ENCODE data around the gene PANX1. TPM values are rescaled to one million over a fixed set of nuclear protein-coding genes. Genes with fewer than 3 reads are reported as not detected.

PANX1 gene
- total RNA-seq, 2 experiments from 2014 or later, result 11.3 to 16.5 TPM

DNA sequence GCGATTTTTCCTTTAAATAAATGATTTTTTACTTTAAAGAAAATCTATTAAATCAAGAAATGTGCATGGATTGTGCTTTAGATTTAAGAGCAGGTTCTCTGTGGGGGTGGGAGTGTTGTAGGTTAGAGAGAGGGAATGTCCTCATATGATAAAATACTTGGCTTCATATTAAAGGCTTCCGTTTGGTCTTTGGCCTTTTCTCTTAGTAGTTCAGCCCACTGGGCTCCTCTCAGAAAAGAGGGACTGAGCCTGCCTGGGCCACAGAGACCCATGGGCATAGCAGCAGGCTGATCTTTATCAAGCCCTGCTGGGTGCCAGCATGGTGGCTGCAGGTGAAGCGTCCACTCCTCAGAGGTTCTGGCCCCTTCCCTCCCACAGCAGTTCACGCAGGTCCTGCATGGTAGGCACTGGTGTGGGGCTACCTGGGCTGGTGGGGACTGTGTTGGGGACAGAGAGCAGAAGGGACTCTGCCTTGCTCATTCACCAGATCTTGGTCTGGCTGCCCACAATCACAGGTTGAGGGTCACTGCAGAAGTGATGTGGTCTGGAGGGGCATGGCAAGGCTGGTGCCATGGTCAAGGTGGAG is 4.3 kb downstream of the PANX1 start:
- Histone ChIP-seq H3K9me3 (ENCODE audit: low read length) (no peaks in the 10 kb centered on the region), H3K9me2 (ENCODE audit: insufficient read depth, low read length) (no peaks in the 10 kb centered on the region), H3K4me2 (ENCODE audit: low read length) (no peak overlapping the region), H3K4me1 (ENCODE audit: insufficient read depth, low read length, poor library complexity, severe bottlenecking) (peaks cover 23% of the 10 kb centered on the region), H2AFZ (ENCODE audit: low read length) (no peak overlapping the region), H3K79me2 (ENCODE audit: insufficient read depth, low read depth, low read length) (peaks cover 37% of the 10 kb centered on the region; the same call in 1 of the 2 replicates), H4K20me1 (ENCODE audit: insufficient read depth, low read length) (peaks cover 23% of the 10 kb centered on the region), H3K36me3 (ENCODE audit: insufficient read depth, low read length) (no peaks in the 10 kb centered on the region), H3K27ac (ENCODE audit: low read depth, low read length, poor library complexity, severe bottlenecking) (no peak overlapping the region), H3K4me3 (ENCODE audit: low read depth, low read length, poor library complexity, severe bottlenecking) (no peak overlapping the region)
- BruUV-seq (replicated peaks), result no TSS peak
- no peak for DNase-seq (ENCODE audit: low spot score)
- CTCF ChIA-PET (ENCODE audit: unreplicated experiment), result no interaction called here
- TF ChIP-seq EZH2phosphoT487 (IDR thresholded peaks at IDR 0.05; ENCODE audit: borderline replicate concordance, low read depth, low read length), result no peak
- TF ChIP-seq, protein P1, sequence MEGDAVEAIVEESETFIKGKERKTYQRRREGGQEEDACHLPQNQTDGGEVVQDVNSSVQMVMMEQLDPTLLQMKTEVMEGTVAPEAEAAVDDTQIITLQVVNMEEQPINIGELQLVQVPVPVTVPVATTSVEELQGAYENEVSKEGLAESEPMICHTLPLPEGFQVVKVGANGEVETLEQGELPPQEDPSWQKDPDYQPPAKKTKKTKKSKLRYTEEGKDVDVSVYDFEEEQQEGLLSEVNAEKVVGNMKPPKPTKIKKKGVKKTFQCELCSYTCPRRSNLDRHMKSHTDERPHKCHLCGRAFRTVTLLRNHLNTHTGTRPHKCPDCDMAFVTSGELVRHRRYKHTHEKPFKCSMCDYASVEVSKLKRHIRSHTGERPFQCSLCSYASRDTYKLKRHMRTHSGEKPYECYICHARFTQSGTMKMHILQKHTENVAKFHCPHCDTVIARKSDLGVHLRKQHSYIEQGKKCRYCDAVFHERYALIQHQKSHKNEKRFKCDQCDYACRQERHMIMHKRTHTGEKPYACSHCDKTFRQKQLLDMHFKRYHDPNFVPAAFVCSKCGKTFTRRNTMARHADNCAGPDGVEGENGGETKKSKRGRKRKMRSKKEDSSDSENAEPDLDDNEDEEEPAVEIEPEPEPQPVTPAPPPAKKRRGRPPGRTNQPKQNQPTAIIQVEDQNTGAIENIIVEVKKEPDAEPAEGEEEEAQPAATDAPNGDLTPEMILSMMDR (conservative IDR thresholded peaks at IDR 0.05; ENCODE audit: low read length), result no peak
- POLR2A ChIA-PET, result no interaction called here
- intact Hi-C loops (cut with micrococcal nuclease; ENCODE audit: unreplicated experiment), result no loop called here

GRCh38 chr11:94133752-94134151 is 5.1 kb downstream of the PANX1 start:
- H3K9me3 ChIP-seq (ENCODE audit: low read length), result no peaks in the 10 kb centered on the region
- ChIA-PET CTCF (ENCODE audit: unreplicated experiment) (no interaction called here), POLR2A (no interaction called here)
- H3K4me2 ChIP-seq (ENCODE audit: low read length), result no peak overlapping the region
- no peak for DNase-seq (ENCODE audit: low spot score)
- no TSS peak for BruUV-seq (replicated peaks)
- peaks cover 20% of the 10 kb centered on the region for H3K4me1 ChIP-seq (ENCODE audit: insufficient read depth, low read length, poor library complexity, severe bottlenecking)
- peaks cover 23% of the 10 kb centered on the region for H4K20me1 ChIP-seq (ENCODE audit: insufficient read depth, low read length)
- H3K4me3 ChIP-seq (ENCODE audit: low read depth, low read length, poor library complexity, severe bottlenecking), result no peak overlapping the region
- TF ChIP-seq, protein P1 (conservative IDR thresholded peaks at IDR 0.05; ENCODE audit: low read length), result no peak
- no peak for TF ChIP-seq EZH2phosphoT487 (IDR thresholded peaks at IDR 0.05; ENCODE audit: borderline replicate concordance, low read depth, low read length)
- H3K79me2 ChIP-seq (ENCODE audit: insufficient read depth, low read depth, low read length), result peaks cover 37% of the 10 kb centered on the region; the same call in 1 of the 2 replicates
- no peak overlapping the region for H2AFZ ChIP-seq (ENCODE audit: low read length)
- H3K27ac ChIP-seq (ENCODE audit: low read depth, low read length, poor library complexity, severe bottlenecking), result no peak overlapping the region
- no peaks in the 10 kb centered on the region for H3K9me2 ChIP-seq (ENCODE audit: insufficient read depth, low read length)
- intact Hi-C loops (cut with micrococcal nuclease; ENCODE audit: unreplicated experiment), result no loop called here
- H3K36me3 ChIP-seq (ENCODE audit: insufficient read depth, low read length), result no peaks in the 10 kb centered on the region

DNA sequence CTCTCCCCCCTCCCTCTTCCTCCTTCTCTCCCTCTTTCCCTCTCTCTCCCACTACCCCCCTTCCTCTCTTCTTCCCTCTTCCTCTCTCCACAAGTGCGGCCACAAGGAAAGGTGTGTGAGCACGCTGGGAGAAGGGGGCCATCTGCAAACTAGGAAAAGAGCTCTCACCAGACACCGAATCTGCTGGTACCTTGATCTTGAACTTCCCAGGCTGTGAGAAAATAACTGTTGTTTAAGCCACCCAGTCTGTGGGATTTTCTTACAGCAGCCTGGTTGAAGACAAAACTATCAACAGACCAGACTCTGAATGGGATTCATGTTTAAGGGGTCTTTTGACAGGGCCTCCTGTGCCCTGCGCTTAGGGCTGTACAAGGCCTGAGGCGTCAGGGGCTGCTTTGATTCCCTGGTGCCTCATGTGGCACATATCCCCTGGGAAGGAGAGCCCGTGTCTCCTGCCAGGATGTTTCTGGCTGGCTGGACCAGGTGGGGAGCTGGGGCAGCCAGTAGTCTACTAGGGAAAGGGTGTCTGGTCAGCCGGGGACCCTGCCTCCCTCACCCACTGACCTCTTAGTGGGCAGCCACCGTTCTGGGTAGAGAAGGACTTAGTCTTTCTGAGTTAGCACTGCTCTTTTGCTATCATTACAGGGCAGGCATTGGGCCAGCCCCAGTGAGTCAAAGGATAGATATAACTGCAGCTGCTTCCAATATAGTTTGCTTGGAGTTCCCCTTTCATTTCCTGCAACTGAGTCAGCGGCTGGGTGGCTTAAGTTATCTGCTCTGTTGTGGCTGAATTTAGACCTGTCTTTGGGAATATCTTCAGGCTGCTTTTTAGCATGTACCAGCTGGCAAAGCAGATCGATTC is 6.2 kb downstream of the PANX1 start:
- H3K79me2 ChIP-seq (ENCODE audit: insufficient read depth, low read depth, low read length), result peaks cover 30% of the 10 kb centered on the region; the same call in 1 of the 2 replicates
- no peaks in the 10 kb centered on the region for H3K9me3 ChIP-seq (ENCODE audit: low read length)
- no peak overlapping the region for H3K4me2 ChIP-seq (ENCODE audit: low read length)
- DNase-seq (ENCODE audit: low spot score), result no peak
- CTCF ChIA-PET (ENCODE audit: unreplicated experiment), result no interaction called here
- peaks cover 18% of the 10 kb centered on the region for H3K4me1 ChIP-seq (ENCODE audit: insufficient read depth, low read length, poor library complexity, severe bottlenecking)
- no peaks in the 10 kb centered on the region for H3K9me2 ChIP-seq (ENCODE audit: insufficient read depth, low read length)
- H2AFZ ChIP-seq (ENCODE audit: low read length), result no peak overlapping the region
- H3K4me3 ChIP-seq (ENCODE audit: low read depth, low read length, poor library complexity, severe bottlenecking), result no peak overlapping the region
- TF ChIP-seq, protein P1 (conservative IDR thresholded peaks at IDR 0.05; ENCODE audit: low read length), result no peak
- TF ChIP-seq EZH2phosphoT487 (IDR thresholded peaks at IDR 0.05; ENCODE audit: borderline replicate concordance, low read depth, low read length), result no peak
- no peaks in the 10 kb centered on the region for H3K36me3 ChIP-seq (ENCODE audit: insufficient read depth, low read length)
- no TSS peak for BruUV-seq (replicated peaks)
- intact Hi-C loops (cut with micrococcal nuclease; ENCODE audit: unreplicated experiment), result no loop called here
- POLR2A ChIA-PET, result interaction anchor here (0.6 to 1.1 kb wide), 3 partner anchors 10 to 397 kb away, joined by 3 to 4 read pairs (median 3); no protein-coding TSS in a partner anchor
- H4K20me1 ChIP-seq (ENCODE audit: insufficient read depth, low read length), result peaks cover 20% of the 10 kb centered on the region
- no peak overlapping the region for H3K27ac ChIP-seq (ENCODE audit: low read depth, low read length, poor library complexity, severe bottlenecking)
